Measurements from ENCODE around the gene DACH1. TPM values are rescaled to one million over a fixed set of nuclear protein-coding genes. Genes with fewer than 3 reads are reported as not detected.

Gene DACH1
- total RNA-seq, 1 experiment from 2014 or later: 0.31 TPM

GRCh38 chr13:71814806-71815360, 52.1 kb downstream of the DACH1 start:
- no peaks in the 10 kb centered on the region for H3K4me1 Mint-ChIP-seq
- no peaks in the 10 kb centered on the region for H3K36me3 Mint-ChIP-seq
- H3K27ac Mint-ChIP-seq: no peak overlapping the region
- CTCF ChIA-PET: no interaction called here
- no peaks in the 10 kb centered on the region for H3K9me3 Mint-ChIP-seq
- H3K27me3 Mint-ChIP-seq (ENCODE audit: low read depth): no peaks in the 10 kb centered on the region
- no peak for ATAC-seq
- TF ChIP-seq MLX (CRISPR knock-in tag; IDR thresholded peaks at IDR 0.05) (no peak), ESRRA (CRISPR knock-in tag; IDR thresholded peaks at IDR 0.05; ENCODE audit: borderline replicate concordance) (no peak), FOXK1 (CRISPR knock-in tag; IDR thresholded peaks at IDR 0.05) (no peak), ATF6 (CRISPR knock-in tag; IDR thresholded peaks at IDR 0.05) (no peak), AR (CRISPR knock-in tag; IDR thresholded peaks at IDR 0.05) (no peak), ATF3 (CRISPR knock-in tag; conservative IDR thresholded peaks at IDR 0.05) (no peak), SP1 (CRISPR knock-in tag; conservative IDR thresholded peaks at IDR 0.05) (no peak)
- POLR2A ChIA-PET: interaction anchor here (0.7 kb wide), 1 partner anchor 1047 kb away, joined by 3 read pairs; no protein-coding TSS in a partner anchor
- H3K4me3 Mint-ChIP-seq: no peak overlapping the region
- DNase-seq (ENCODE audit: low spot score): no peak

- TF ChIP-seq HMGA2 (CRISPR knock-in tag; IDR thresholded peaks at IDR 0.05) (no peak), OVOL2 (CRISPR knock-in tag; IDR thresholded peaks at IDR 0.05; ENCODE audit: borderline replicate concordance) (no peak), CTCF (IDR thresholded peaks at IDR 0.05) (no peak), KAT7 (CRISPR knock-in tag; IDR thresholded peaks at IDR 0.05; ENCODE audit: borderline replicate concordance) (no peak), NR2C2 (CRISPR knock-in tag; IDR thresholded peaks at IDR 0.05) (no peak), USF1 (CRISPR knock-in tag; IDR thresholded peaks at IDR 0.05) (no peak), ZNF281 (CRISPR knock-in tag; IDR thresholded peaks at IDR 0.05) (no peak), ATF1 (CRISPR knock-in tag; IDR thresholded peaks at IDR 0.05) (no peak), RELA (CRISPR knock-in tag; IDR thresholded peaks at IDR 0.05; ENCODE audit: borderline replicate concordance) (no peak), SOX15 (CRISPR knock-in tag; IDR thresholded peaks at IDR 0.05) (no peak)
- Mint-ChIP-seq H3K4me1 (no peaks in the 10 kb centered on the region), H3K9me3 (no peaks in the 10 kb centered on the region), H3K27ac (no peak overlapping the region), H3K4me3 (no peak overlapping the region), H3K36me3 (no peaks in the 10 kb centered on the region), H3K27me3 (ENCODE audit: low read depth) (no peaks in the 10 kb centered on the region)
- ATAC-seq: no peak
- no peak for DNase-seq (ENCODE audit: low spot score)
- ChIA-PET CTCF (no interaction called here), POLR2A (no interaction called here)
These were observed 53.8 kb downstream of the DACH1 start for GRCh38 chr13:71813187-71813586.
